Common myeloid progenitor, CD34-positive (primary cell): ENCODE data around the gene PSTK.

Experiments
- CTCF ChIA-PET: fragments of 350-600 bp; sonication (Branson Sonifier 250); formaldehyde crosslinking; loops from one replicate; lab custom pipeline; 2021; ENCODE audit warnings: antibody characterized with exemption; lab: Charles Lee
- POLR2A ChIA-PET: fragments of 350-600 bp; sonication (Branson Sonifier 250); formaldehyde crosslinking; loops from one replicate; lab custom pipeline; 2021; ENCODE audit warnings: antibody characterized with exemption; lab: Charles Lee
- DNase-seq, 3 donors: peaks; one replicate each; pipeline versions ENCODE4 v3.0.0 to v3.0.0-alpha.2; 2013
- H3K27ac ChIP-seq, 2 experiments: 1 replicate in 1 of 2; 2 replicates in 1 of 2; pipeline ENCODE4 v1.7.0; 2013; ENCODE audit warnings: inconsistent platforms in 2 of 2, low read length in 2 of 2, mild to moderate bottlenecking in 2 of 2, low read depth in 1 of 2, moderate library complexity in 1 of 2; ENCODE audit not compliant: severe bottlenecking in 2 of 2, insufficient read depth in 1 of 2, poor library complexity in 1 of 2
- H3K27me3 ChIP-seq, 5 experiments: replicated peaks in 2 of 5; 1 replicate in 3 of 5; 2 replicates in 2 of 5; pipeline versions ENCODE4 v1.6.1 to v1.7.0; 2013; ENCODE audit warnings: low read length in 4 of 5, mild to moderate bottlenecking in 2 of 5, moderate library complexity in 2 of 5, inconsistent platforms in 1 of 5; ENCODE audit not compliant: insufficient read depth in 5 of 5, control insufficient read depth in 4 of 5
- H3K36me3 ChIP-seq, 4 experiments: 1 replicate in 2 of 4; 2 replicates in 2 of 4; pipeline versions ENCODE4 v1.6.1 to v1.7.0; 2013; ENCODE audit warnings: low read length in 3 of 4, control low read depth in 1 of 4, mild to moderate bottlenecking in 1 of 4; ENCODE audit not compliant: control insufficient read depth in 4 of 4, insufficient read depth in 4 of 4
- H3K4me1 ChIP-seq, 4 experiments: 1 replicate in 3 of 4; 2 replicates in 1 of 4; pipeline versions ENCODE4 v1.6.1 to v1.7.1; 2013; ENCODE audit warnings: low read length in 3 of 4, mild to moderate bottlenecking in 3 of 4, control low read depth in 1 of 4, inconsistent platforms in 1 of 4, moderate library complexity in 1 of 4; ENCODE audit not compliant: control insufficient read depth in 4 of 4, insufficient read depth in 4 of 4; ENCODE audit errors: control extremely low read depth in 1 of 4
- H3K4me3 ChIP-seq, 7 experiments: 1 replicate in 4 of 7; 2 replicates in 3 of 7; pipeline versions ENCODE4 v1.5.1 to v1.7.0; 2013; ENCODE audit warnings: mild to moderate bottlenecking in 7 of 7, low read length in 6 of 7, moderate library complexity in 6 of 7, inconsistent platforms in 2 of 7, low read depth in 2 of 7, control low read depth in 1 of 7; ENCODE audit not compliant: insufficient read depth in 4 of 7, control insufficient read depth in 1 of 7; ENCODE audit errors: extremely low read depth in 1 of 7
- H3K9me3 ChIP-seq, 5 experiments: 1 replicate in 4 of 5; 2 replicates in 1 of 5; pipeline versions ENCODE4 v1.6.1 to v1.7.1; 2013; ENCODE audit warnings: low read length in 4 of 5, mild to moderate bottlenecking in 2 of 5, inconsistent platforms in 1 of 5, low read depth in 1 of 5, moderate library complexity in 1 of 5; ENCODE audit not compliant: control insufficient read depth in 4 of 5, insufficient read depth in 2 of 5; ENCODE audit errors: control extremely low read depth in 1 of 5
- WGBS: methylation state at CpG from one replicate; pipeline ENCODE4 v1.1.5; 2013; ENCODE audit not compliant: insufficient coverage; 5-methylcytosine and 5-hydroxymethylcytosine counted together

PSTK gene

DNA sequence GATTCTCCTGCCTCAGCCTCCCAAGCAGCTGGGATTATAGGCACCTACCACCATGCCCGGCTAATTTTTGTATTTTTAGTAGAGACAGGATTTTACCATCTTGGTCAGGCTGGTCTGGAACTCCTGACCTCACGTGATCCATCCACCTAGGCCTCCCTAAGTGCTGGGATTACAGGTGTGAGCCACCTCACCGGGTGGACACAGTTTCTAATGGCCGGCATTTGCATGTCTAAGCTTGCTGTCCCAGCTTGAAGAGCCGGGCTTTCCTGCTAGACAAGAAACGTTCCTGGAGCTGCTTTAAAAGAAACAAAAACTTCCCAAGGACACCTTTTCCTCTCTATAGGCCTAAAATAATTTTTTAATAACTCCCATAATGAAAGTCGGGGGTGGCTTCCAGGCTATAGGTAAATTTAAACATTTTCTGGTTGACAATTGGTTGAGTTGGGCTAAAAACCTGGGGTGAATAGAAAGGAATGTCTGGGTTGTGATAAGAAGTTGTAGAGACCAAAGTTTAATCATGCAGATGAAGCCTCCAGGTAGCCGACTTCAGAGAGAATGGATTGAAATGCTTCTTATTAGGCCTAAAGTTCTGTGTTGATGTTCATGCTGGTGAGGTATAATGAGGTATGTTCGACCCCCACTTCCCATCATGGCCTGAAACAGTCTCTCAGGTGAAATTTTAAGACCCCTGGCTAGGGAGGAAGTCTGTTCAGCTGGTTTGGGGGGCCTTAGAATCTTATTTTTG, 37.4 kb downstream of the PSTK start:
- Histone ChIP-seq H3K27me3 (no peaks in the 10 kb centered on the region), H3K36me3 (peaks cover 0 to 1% (median 0%) of the 10 kb centered on the region in 4 experiments), H3K4me3 (no peak overlapping the region), H3K27ac (no peak overlapping the region), H3K9me3 (no peaks in the 10 kb centered on the region), H3K4me1 (no peaks in the 10 kb centered on the region)
- WGBS: 92% methylated on average over 6 of the region's 9 CpGs
- ChIA-PET POLR2A (no interaction called here), CTCF (no interaction called here)
- DNase-seq: no peak

DNA sequence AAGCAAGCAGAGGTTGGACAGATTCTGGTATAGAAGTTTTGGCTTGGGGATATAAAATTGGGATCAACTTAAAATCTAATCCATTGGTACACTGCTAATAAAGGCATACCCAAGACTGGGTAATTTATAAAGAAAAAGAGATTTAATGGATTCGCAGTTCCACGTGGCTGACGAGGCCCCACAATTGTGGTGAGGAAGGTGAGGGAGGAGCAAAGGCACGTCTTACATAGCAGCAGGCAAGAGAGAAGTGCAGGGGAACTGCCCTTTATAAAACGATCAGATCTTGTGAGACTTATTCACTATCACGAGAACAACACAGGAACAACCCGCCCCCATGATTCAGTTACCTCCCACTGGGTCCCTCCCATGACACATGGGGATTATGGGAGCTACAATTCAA, 38.3 kb downstream of the PSTK start:
- no peaks in the 10 kb centered on the region for H3K4me1 ChIP-seq

DNA sequence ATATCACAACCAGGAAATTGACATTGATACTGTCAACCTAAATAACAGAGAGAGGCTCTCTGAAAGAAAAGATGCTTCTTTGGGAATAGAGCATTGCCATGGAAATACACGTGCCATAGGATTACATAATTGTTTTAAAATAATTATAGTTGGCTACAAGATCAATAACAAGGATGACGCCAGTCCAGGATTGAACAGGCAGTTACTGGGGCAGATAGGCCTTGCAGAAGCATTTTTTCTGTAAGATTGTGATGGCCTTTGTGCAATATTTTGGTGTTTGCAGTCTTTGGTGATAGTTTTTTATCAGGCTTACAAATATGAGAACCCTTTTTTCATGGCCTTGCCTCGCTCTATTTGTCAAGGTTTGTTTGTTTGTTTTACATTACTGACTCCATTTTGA, 39.1 kb downstream of the PSTK start:
- no peak overlapping the region for H3K4me3 ChIP-seq
- H3K4me1 ChIP-seq: no peaks in the 10 kb centered on the region
- no peaks in the 10 kb centered on the region for H3K36me3 ChIP-seq
- ChIA-PET CTCF (no interaction called here), POLR2A (no interaction called here)
- no peak for DNase-seq
- no peaks in the 10 kb centered on the region for H3K27me3 ChIP-seq
- no peaks in the 10 kb centered on the region for H3K9me3 ChIP-seq
- WGBS: 100% methylated on average over 1 of the region's 3 CpGs
- H3K27ac ChIP-seq: no peak overlapping the region

More for the DNA sequence above, 38.3 kb downstream of the PSTK start:
- no peak overlapping the region for H3K27ac ChIP-seq
- ChIA-PET CTCF (no interaction called here), POLR2A (no interaction called here)
- H3K27me3 ChIP-seq: no peaks in the 10 kb centered on the region
- H3K9me3 ChIP-seq: no peaks in the 10 kb centered on the region
- H3K4me3 ChIP-seq: no peak overlapping the region
- DNase-seq: no peak
- 96% methylated on average over 6 of the region's 7 CpGs for whole genome bisulfite sequencing
- no peaks in the 10 kb centered on the region for H3K36me3 ChIP-seq

DNA sequence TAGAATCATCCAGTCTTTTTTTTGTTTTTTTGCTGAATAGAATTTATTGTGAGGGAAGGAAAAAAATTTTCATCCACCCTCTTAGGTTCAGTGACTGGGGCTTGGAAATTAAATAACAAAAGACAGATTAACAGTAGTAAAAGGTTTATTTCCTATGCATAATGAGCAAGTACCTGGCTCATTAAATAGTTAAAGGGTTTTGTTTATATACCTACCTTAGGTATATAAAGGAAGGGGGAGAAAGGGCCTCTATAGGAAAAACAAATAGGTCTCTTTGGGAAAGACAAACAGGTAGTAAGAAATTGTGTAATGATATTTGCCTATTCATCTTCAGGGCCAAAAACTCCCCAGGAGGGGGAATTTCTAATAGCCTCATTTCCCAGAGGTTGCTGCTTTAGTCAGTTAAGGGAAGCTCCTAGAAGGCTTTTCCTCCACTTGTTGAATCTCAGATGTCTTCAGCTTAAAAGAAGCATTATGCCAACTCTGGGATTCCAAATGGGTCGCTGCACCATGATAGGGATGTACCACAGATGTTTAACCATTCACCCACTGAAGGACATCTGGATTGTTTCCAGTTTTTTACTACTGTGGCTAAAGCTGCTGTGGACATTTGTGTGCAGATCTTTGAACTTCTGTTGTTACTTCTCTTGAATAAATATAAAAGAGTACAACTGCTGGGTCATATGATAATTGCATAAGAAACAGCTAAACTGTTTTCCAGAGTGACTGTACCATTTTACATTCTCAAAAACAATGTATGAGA, 39.9 kb downstream of the PSTK start:
- Histone ChIP-seq H3K4me1 (no peaks in the 10 kb centered on the region), H3K9me3 (no peaks in the 10 kb centered on the region), H3K4me3 (no peak overlapping the region), H3K27me3 (no peaks in the 10 kb centered on the region), H3K27ac (no peak overlapping the region), H3K36me3 (no peaks in the 10 kb centered on the region)
- POLR2A ChIA-PET: no interaction called here
- WGBS: 91% methylated on average over 1 of the region's 1 CpG
- DNase-seq: no peak
- CTCF ChIA-PET: interaction anchor here (2.0 to 2.3 kb wide), 3 partner anchors 10 to 21 kb away, joined by 4 to 7 read pairs (median 6); no protein-coding TSS in a partner anchor

DNA sequence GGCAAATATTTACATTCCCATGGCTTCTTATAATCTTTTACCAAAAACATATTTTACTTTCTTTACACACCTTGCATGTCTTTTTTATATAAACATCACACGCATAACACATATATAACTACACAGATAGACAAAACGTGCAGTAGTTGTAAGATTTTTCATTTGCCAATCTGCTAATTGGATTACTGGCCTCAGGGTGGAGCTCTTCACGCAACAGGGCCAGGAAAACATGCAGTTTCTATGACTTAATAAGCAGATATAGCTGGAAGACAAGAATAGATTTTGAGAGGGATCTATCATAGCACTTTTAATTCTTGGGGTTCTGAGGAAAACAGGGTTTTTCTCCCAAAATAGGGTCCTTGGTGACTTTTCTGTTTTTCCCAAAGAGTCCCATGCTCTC, 41.3 kb downstream of the PSTK start:
- H3K27me3 ChIP-seq: no peaks in the 10 kb centered on the region
- H3K4me3 ChIP-seq: no peak overlapping the region
- ChIA-PET CTCF (interaction anchor here (0.9 to 2.3 kb wide), 7 partner anchors 9 to 538 kb away, joined by 3 to 7 read pairs (median 4); no protein-coding TSS in a partner anchor), POLR2A (no interaction called here)
- H3K36me3 ChIP-seq: no peaks in the 10 kb centered on the region
- no peaks in the 10 kb centered on the region for H3K9me3 ChIP-seq
- peak in 2 of 3 donors; percentile 33 to 35 for DNase-seq
- H3K27ac ChIP-seq: no peak overlapping the region
- 92% methylated on average over 3 of the region's 3 CpGs for whole genome bisulfite sequencing
- H3K4me1 ChIP-seq: no peaks in the 10 kb centered on the region

DNA sequence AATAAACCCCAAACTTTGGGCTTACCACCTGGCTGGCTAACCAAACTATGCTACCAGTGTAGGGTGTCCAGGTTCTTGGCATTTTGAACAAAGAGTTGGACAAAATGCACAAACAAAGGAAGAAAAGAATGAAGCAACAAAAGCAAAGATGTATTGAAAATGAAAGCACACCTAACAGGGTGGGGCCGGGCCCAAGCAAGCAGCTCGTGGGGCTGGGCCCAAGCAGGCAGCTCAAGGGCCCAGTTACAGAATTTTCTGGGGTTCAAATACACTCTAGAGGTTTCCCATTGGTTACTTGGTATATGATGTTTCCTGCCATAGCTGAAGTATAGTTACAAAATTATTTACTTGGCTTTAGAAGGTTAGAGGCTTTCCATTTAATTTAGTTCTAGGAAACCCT, 44.3 kb downstream of the PSTK start:
- CTCF ChIA-PET: interaction anchor here (1.4 kb wide), 1 partner anchor 19 kb away, joined by 3 read pairs; no protein-coding TSS in a partner anchor
- Histone ChIP-seq H3K36me3 (no peaks in the 10 kb centered on the region), H3K27me3 (no peaks in the 10 kb centered on the region), H3K4me3 (no peak overlapping the region), H3K27ac (no peak overlapping the region), H3K4me1 (no peaks in the 10 kb centered on the region), H3K9me3 (no peaks in the 10 kb centered on the region)
- POLR2A ChIA-PET: no interaction called here
- no peak for DNase-seq
- WGBS: 100% methylated on average over 2 of the region's 2 CpGs

DNA sequence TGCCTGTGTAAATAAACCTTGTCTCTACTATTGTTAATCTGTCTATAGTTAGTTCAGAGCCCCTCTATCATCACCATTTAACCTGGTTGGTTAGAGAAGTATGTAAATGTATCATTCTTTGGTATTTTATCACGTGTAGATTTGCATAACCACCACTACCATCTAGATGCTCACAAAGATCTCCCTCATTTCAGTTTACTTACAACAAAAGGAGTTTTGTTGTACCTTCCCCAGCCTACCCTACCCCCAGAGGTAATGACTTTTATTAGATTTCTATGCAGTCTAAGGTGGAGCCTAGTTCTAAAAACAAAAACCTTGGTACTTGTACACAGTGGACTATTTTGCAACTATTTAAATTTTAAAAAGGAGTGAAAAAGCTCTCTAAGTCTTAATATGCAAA, 46.1 kb downstream of the PSTK start:
- Histone ChIP-seq H3K27me3 (no peaks in the 10 kb centered on the region), H3K4me1 (no peaks in the 10 kb centered on the region), H3K36me3 (no peaks in the 10 kb centered on the region), H3K4me3 (no peak overlapping the region), H3K9me3 (no peaks in the 10 kb centered on the region), H3K27ac (no peak overlapping the region)
- DNase-seq: no peak
- POLR2A ChIA-PET: no interaction called here
- CTCF ChIA-PET: no interaction called here
- WGBS: no CpG with 5 or more reads among the region's 1 CpG
